Dermis microvascular lymphatic vessel endothelial cell (primary cell): ENCODE results near the gene RHBDD2. TPM values are rescaled to one million over a fixed set of nuclear protein-coding genes. Genes with fewer than 3 reads are reported as not detected.
"Not testable (repeated sequence)": the region's sequence is repeated elsewhere in the genome, so short reads cannot be mapped to it uniquely, and the experiment has no call there.

Source experiments
- DNase-seq, 2 donors: peaks; one replicate each; pipeline versions ENCODE4 v3.0.0 to v3.0.0-alpha.2; 2010; ENCODE audit warnings: low read depth in 2 of 2
- total RNA-seq: library from RNA; depleted of rRNA; stranded (reverse); fragments of >200 nt; gene quantifications from 2 replicates; pipeline ENCODE4 v1.2.1, GENCODE V29; 2014

Gene RHBDD2
- 11.9 and 19.0 TPM in 2 replicates for total RNA-seq

DNA sequence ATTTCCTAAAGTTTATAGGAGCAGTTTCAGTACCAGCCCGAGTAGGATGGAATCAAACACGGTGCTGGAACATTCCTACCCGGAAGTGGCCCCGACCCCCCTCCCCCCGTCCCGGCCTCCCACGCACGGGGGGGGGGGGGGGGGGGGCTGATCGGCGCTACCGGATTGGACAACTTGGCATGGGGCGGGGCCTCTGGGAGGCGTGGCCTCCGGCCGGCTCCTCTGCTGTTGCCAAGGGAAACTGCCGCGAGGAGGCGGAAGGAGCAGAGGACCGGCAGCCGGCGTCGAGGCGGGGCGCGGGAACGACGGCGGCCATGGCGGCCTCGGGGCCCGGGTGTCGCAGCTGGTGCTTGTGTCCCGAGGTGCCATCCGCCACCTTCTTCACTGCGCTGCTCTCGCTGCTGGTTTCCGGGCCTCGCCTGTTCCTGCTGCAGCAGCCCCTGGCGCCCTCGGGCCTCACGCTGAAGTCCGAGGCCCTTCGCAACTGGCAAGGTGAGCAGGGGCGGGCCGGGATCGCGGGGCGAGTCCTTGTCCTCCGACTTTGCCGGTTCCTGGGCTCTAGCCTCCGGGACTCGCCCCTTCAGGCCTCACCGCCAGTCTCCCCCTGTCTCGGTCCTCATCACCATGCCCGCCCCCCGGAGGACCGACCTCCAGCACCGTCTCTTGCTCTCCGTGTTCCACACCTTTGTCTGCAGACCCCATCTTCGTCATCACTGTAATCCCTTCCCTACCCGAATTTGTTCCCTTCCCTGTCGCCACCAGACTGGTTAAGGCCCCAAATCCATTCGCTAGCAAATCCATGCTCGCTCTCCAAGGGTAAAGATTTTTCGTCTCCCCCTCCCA, at the start of gene RHBDD2:
Gene RHBDD2, plus strand, starts transcription at position 266 of the 843 bp plus-strand sequence. Its CDS starts 49 bp downstream, at position 315.
- peak; percentile 81 to 93 for DNase-seq

DNA sequence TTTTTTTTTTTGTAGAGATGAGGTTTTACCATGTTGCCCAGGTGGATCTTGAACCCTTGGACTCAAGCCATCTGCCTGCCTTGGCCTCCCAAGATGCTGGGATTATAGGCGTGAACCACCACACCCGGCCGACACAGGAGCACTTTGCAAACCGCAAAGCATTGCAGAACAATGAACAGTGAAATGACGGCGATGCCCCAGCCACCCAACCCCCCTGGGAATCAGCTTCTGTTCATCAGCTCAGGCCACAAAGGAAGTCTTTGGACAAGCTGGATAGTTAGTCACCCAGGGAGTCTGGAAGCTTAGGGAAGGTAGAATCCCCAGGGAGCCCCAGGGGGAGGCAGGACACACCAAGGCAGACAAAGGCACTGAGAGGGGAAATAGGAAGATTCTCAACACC, 49.2 kb upstream of the RHBDD2 start:
- peak in 1 of 2 donors; percentile 32 for DNase-seq

DNA sequence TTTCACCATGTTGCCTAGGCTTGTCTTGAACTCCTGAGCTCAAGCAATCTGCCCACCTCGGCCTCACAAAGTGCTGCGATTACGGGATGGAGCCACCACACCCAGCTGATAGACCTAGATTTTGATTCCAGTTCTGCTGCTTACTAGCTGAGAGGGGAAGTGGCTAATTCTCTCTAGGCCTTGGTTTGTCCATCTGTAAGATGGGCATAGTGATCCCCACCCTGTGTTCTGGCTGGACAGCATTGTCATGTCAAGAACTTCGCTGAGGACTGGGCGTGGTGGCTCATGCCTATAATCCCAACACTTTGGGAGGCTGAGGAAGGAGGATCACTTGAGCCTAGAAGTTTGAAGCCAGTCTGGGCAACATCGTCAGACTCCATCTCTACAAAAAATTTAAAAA, 47.9 kb upstream of the RHBDD2 start:
- DNase-seq = no peak

DNA sequence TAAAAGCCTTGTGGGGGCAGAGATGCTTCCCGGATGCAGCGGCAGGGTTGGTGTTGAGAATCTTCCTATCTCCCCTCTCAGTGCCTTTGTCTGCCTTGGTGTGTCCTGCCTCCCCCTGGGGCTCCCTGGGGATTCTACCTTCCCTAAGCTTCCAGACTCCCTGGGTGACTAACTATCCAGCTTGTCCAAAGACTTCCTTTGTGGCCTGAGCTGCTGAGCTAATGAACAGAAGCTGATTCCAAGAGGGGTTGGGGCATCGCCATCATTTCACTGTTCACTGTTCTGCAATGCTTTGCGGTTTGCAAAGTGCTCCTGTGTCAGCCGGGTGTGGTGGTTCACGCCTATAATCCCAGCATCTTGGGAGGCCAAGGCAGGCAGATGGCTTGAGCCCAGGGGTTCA, 45.2 kb upstream of the RHBDD2 start:
- not testable (repeated sequence) for DNase-seq

DNA sequence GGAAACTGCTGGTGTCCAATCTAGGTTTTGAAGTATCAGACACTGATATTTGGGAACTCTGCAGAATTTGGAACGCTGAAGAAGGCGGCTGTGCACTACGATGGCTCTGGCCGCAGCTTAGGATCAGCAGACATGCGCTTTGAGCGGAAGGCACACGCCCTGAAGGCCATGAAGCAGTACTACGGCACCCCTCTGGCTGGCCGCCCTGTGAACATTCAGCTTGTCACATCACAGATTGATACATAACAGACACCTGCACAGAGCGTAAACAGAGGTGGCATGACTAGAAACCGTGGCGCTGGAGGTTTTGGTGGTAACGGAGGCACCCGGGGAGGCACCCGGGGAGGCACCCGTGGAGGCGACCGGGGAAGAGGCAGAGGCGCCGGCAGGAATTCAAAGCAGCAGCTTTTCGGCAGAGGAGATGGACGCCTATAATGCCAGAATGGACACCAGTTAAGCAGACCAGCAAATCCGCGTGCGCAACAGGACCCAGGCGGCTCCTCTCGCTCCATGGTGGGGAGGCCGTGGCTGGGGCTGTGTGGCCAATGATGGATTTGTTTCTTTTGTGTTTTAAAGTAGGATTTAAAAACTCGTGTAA, 43.0 kb upstream of the RHBDD2 start:
- no peak for DNase-seq

DNA sequence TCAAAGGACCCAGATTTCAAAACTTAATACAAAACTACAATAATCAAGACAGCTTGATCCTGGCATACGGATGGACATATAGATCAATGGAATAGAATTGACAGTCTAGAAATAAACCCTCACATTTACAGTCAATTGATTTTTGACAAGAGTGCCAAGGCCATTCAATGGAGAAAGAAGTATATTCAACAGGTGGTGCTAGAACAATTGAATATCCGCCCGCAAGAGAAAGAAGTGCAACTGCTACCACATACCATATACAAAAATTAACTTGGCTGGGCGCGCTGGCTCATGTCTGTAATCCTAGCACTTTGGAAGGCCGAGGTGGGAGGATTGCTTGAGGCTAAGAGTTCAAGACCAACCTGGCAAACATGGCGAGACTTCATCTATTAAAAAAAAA, 42.0 kb upstream of the RHBDD2 start:
- no peak for DNase-seq

DNA sequence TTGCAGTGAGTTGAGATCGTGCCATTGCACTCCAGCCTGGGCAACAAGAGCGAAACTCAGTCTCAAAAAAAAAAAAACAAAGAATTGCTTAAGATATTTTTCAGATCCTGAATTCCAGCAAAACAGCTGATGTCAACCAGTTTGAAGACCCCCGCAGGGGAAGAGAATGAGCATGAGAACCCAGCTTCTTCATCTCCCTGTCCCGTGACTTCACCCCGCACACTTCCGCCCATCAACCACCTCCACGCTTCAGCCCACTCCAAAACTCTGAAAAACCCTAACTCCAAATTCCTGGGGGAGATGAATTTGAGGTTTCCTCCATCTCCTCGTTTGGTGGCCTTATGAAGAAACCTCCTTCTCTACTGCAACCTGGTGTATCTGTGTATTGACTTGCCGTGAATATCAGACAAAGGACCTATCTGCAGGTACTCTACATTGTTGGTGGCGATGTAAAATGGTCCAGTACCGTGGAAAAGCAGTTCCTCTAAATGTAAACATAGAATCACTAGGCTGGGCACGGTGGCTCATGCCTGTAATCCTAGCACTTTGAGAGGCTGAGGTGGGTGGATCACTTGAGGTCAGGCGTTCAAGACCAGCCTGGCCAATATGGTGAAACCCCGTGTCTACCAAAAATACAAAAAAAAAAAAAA, 40.4 kb upstream of the RHBDD2 start:
- DNase-seq = not testable (repeated sequence)

DNA sequence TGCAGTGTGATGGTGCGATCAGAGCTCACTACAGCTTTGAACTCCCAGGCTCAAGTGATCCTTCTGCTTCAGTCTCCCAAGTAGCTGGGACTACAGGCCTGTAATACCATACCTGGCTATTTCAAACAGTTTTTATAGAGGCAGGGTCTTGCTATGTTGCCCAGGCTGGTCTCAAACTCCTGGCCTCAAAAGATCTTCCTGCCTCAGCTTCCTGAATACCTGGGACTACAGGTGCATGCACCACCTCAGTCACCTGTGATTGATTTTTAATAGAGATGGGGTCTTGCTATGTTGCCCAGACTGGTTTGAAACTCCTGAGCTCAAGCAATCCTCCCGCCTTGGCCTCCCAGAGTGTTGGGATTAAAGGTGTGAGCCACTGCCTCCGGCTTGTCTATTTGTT, 38.8 kb upstream of the RHBDD2 start:
- DNase-seq = no peak

DNA sequence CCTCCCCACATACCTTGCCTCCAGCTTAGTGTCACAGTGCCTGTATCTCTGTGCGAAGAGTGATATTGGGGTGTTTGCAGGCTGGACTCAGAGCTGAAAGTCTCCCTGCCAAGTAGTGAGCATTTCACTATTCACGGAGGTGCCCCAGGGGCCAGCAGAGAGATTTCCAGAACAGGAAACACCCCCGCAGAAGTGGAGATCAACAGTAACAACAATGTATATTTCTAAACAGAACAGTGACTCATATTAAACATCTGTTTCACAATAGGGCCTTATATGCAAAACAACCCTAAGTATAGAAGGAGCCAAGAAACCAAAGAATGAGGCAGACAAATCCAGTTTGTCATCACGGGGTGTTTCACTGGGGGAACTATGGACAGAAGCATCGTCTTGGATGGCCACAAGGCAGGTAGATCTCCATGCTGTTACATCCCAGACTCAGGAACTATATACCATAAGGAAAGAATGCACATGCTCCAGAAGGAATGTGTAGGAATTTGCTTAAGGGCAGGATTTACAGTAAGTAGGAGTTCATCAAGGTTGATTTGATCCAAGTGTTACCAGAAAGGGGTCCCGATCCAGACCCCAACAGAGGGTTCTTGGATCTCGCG, 35.9 kb upstream of the RHBDD2 start:
- DNase-seq = peak; percentile 64 to 92

DNA sequence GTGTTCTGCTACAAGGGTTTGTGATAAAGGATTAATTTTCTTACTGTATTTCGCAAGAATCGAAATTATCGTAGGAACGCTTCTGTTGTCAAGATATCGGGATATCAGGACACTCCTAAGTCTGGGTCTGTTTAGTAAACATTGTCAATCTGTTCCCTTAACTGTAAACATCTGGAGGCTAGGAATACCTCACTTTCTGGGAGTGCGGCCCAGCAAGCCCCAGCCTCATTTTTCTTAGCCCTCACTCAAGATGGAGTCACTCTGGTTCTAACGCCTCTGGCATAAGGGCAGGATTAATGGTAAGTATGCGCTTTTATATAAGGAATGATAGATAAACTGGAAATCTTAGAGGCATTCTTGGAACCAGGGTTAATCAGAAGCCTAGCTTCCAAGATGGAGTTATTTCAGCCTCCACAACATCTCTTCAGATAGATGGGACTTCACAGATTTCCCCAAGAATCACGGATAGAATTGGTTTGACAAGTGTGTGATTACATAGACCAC, 35.2 kb upstream of the RHBDD2 start:
- DNase-seq = no peak

DNA sequence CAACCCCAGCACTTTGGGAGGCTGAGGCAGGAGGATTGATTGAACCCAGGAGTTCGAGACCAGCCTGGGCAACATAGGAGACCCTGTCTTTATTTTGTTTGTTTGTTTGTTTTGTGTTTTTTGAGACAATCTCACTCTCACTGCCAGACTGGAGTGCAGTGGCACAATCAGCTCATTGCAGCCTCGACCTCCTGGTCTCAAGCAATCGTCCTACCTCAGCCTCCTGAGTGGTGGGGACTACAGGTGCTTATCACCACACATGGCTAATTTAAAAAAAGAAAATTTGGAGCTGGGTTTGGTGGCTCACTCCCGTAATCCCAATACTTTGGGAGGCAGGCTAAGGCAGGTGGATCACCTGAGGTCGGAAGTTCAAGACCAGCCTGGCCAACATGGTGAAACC, 34.7 kb upstream of the RHBDD2 start:
- DNase-seq = no peak

DNA sequence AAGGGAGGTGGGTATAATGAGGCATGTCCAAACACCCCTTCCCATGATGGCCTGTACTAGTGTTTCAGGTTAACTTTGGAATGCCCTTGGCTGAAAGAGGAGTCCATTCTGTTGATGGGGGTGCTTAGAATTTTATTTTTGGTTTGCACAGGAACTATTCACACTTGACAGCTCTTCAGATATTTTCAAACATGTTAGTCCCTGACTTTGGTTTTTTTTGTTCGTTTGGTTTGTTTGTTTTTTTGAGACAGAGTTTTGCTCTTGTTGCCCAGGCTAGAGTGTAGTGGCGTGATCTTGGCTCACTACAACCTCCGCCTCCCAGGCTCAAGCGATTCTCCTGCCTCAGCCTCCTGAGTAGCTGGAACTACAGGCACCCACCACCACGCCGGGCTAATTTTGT, 33.7 kb upstream of the RHBDD2 start:
- not testable (repeated sequence) for DNase-seq

DNA sequence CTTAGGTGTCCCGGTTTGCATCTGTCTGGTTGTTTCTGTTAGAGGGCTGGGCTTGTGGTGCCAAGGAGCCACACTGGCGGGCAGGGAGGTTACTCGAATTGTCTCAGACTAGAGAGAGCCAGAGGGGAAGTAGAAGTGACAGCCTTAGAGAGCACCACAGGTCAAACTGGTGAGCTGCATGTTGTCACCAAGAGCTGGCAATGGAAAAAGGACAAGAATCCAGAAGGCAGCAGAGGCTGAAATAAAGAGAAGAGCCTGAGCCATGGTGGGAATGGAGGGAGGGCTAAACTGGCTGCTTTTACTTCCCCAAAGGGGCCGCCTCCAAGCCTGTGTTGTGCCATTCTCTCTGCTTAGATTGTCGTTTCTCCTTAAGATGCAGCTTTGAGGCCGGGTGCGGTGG, 31.1 kb upstream of the RHBDD2 start:
- no peak for DNase-seq

DNA sequence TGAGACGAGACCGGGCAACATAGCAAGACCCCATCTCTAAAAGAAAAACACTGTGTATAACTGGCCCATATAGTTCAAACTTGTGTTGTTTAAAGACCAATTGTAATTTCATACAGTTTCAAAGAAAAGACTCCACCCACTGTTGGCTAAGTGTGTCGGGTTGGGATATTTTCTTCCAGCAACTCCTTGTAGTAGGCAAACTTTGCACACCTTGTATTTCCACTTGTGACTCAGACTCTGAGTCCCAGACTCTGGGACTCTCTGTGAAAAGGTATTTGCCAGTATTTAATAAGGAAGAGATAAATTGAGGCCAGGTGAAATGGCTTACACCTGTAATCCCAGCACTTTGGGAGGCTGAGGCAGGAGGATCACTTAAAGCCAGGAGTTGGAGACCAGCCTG, 29.3 kb upstream of the RHBDD2 start:
- DNase-seq = no peak

DNA sequence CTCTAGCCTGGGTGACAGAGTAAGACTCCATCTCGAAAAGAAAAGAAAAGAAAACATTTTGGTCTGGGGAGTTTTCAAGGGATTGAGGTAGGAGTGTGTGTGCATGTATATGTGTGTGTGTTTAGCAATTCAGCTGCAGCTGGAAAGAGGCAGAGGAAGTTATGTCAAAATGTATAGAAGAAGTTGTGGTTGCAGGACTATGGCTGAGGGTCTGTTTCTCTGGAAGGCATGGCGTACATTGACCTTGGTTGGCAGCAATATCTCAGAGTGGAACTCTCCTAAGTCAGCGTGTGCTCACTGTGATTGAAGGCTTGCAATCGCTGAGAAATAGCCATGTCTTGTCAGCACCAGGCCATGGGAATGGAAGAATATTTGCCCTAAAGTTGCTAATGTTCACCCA, 28.6 kb upstream of the RHBDD2 start:
- no peak for DNase-seq

DNA sequence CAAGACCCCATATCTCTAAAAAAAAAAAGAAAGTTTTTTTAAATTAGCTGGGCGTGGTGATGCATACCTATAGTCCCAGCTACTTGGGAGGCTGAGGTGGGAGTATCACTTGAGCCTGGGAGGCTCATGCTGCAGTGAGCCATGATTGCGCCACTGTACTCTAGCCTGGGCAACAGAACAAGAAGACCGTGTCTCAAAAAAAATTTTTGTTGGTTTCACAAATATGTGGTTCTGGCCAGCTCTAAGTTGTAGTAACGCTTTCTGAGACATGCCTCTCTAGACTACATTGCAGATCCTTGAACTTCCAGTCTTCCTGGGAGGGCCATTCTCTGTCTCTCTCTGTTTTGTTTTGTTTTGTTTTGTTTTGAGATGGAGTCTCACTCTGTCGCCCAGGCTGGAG, 24.6 kb upstream of the RHBDD2 start:
- DNase-seq = no peak

DNA sequence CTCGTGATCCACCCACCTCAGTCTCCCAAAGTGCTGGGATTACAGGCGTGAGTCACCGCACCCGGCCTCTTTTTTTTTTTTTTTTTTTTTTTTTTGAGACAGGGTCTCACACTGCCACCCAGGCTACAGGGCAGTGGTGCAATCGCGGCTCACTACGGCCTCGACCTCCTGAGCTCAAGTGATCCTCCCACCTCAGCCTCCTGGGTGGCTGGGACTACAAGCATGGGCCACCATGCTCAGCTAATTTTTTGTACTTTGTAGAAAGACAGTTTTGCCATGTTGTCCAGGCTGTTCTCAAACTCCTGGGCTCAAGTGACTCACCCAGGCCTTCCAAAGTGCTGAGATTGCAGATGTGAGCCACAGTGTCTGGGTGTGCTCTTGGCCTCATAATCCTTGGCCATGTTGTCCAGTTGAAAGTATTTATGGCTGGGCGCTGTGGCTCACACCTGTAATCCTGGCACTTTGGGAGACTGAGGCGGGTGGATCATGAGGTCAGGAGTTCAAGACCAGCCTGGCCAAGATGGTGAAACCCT, 24.0 kb upstream of the RHBDD2 start:
- not testable (repeated sequence) for DNase-seq

DNA sequence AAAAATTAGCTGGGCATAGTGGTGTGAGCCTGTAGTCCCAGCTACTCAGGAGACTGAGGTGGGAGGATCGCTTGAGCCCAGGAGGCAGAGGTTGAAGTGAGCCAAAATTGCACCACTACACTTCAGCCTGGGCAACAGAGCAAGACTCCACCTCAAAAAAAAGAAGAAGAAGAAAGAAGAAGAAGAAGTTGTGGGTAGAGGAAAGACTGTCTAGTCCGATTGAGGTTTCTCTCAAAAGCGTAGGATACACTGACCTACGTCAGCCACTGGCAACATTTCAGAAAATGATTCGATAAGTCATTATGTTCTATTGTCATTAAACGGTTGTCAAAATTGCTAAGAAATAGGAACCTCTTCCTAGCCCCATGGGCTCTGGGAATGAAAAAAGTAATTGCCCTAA, 22.3 kb upstream of the RHBDD2 start:
- no peak for DNase-seq

DNA sequence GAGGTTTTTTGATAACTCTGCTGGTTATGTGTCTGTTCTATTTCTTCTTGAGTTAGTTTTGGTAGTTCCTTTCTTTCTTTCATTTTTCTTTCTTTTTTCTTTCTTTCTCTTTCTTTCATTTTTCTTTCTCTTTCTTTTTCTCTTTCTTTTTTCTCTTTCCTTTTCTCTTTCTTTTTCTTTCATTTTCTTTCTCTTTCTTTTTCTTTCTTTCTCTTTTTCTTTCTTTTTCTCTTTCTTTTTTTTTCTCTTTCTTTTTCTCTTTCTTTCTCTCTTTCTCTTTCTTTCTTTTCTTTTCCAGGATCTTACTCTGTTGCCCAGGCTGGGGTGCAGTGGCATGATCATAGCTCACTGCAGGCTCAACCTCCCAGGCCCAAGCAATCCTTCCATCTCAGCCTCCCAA, 20.4 kb upstream of the RHBDD2 start:
- DNase-seq = no peak

DNA sequence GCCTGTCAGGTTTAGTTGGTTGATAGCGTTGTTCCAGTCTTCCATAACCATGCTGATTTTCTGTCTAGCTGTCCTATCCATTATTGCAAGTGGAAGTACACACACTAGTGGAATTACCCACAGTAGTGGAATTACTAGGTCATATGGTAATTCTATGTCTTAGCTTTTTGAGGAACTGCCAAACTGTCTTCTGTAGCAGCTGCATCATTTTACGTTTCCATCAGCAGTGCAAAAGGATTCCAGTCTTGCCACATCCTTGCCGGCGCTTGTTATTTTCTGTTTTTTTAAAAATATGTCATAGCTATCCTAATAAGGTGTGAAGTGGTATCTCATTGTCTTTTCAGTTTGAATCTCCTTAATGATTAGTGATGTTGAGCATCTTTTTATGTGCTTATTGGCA, 17.2 kb upstream of the RHBDD2 start:
- no peak for DNase-seq

DNA sequence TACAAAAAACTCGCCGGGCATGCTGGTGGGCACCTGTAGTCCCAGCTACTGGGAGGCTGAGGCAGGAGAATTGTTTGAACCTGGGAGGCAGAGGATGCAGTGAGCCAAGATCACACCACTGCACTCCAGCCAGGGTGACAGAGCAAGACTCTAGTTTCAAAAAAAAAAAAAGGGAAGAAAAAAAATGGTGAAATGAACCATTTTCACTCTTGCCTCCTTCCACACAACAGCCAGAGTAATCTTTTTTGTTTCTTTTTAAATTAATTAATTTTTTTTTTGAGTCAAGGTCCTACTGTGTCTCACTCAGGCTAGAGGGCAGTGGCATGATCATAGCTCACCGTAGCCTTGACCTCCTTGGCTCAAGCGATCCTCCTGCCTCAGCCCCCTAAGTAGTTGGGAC, 14.6 kb upstream of the RHBDD2 start:
- not testable (repeated sequence) for DNase-seq

DNA sequence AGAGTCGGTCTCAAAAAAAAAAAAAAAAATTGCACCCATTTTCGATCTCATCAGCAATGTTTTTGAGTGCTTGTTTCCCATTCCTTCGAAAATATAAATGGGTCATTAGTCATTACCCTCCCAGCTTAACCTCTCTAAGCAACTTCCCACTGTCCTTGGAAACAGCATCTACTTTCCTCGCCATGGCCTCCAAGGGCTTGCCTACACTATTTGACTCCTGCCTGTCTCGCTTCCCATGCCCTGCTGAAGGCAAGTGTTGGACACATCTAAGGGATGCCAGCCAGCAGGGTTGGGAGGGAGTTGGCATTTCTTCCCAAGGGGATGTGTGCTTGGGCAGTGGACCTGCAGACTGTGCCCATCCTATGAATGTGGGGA, 12.7 kb upstream of the RHBDD2 start:
- DNase-seq = no peak
